Measurements from ENCODE around the gene CXCL10.

DNA sequence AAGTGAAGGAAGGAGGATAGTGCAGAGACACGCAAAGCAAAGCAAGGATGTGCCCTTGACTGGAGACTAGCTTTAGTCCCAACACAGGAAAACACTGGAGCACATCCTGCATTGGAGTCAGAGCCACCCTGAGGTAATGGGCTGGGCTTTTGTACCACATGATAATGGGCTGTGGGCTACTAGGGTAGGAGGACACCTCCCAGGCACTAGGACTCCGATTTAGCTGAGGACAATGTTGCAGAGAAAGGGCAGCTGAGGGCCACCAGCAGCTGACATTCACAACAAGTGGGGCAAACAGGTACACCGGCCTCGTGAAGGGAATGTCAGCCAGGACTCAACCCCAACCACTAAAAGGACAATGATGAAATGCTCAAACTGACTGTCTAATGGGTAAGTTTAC is 42.7 kb downstream of the CXCL10 start:
- TF ChIP-seq, protein P1, sequence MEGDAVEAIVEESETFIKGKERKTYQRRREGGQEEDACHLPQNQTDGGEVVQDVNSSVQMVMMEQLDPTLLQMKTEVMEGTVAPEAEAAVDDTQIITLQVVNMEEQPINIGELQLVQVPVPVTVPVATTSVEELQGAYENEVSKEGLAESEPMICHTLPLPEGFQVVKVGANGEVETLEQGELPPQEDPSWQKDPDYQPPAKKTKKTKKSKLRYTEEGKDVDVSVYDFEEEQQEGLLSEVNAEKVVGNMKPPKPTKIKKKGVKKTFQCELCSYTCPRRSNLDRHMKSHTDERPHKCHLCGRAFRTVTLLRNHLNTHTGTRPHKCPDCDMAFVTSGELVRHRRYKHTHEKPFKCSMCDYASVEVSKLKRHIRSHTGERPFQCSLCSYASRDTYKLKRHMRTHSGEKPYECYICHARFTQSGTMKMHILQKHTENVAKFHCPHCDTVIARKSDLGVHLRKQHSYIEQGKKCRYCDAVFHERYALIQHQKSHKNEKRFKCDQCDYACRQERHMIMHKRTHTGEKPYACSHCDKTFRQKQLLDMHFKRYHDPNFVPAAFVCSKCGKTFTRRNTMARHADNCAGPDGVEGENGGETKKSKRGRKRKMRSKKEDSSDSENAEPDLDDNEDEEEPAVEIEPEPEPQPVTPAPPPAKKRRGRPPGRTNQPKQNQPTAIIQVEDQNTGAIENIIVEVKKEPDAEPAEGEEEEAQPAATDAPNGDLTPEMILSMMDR (IDR thresholded peaks at IDR 0.05 in 4 of 5, conservative IDR thresholded peaks at IDR 0.05 in 1 of 5), result no peak
- no peak for TF ChIP-seq POLR2A (IDR thresholded peaks at IDR 0.05)
